GM18858 (cell line): ENCODE measurements around the gene ASB10.

Experiments used
- ATAC-seq: cut with Tn5 transposase; IDR thresholded peaks from one replicate; pipeline ENCODE4 v1.9.1; 2021; ENCODE audit not compliant: unreplicated experiment

Gene ASB10

GRCh38 chr7:151168003-151168786 lies 18.9 kb downstream of the ASB10 start:
- ATAC-seq, result no peak

- ATAC-seq, result no peak
Observed at GRCh38 chr7:151167197-151167961, 19.7 kb downstream of the ASB10 start, which contains the start of gene GBX1. TSS of gene GBX1 (minus strand) at chr7:151167694. CDS start at chr7:151167548, 146 bp downstream.

- no peak for ATAC-seq
Observed at GRCh38 chr7:151166629-151167196, 20.3 kb downstream of the ASB10 start.

- no peak for ATAC-seq
Observed at GRCh38 chr7:151161757-151162156, 25.3 kb downstream of the ASB10 start.

- no peak for ATAC-seq
Observed at GRCh38 chr7:151157645-151158329, 29.3 kb downstream of the ASB10 start.

GRCh38 chr7:151152643-151153513 lies 34.2 kb downstream of the ASB10 start:
- no peak for ATAC-seq

DNA sequence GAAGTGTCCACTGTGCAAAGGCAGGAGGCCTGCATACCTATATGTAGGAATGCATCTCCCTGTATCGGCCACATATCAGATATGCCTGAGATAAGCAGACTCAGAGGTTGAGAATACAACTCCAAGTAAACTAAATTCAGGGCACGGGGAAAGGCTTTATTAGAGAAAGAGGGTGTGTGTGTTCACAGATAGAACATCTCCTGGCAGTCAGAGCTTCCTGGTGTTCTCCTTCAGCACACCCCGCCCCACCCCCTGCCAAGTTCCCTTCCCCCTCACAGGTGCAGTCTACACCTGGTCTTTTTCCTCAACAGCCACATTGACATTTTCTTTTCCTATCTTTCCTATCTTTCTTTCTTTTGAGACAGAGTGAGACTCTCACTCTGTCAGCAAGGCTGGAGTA lies 36.7 kb downstream of the ASB10 start:
- no peak for ATAC-seq

DNA sequence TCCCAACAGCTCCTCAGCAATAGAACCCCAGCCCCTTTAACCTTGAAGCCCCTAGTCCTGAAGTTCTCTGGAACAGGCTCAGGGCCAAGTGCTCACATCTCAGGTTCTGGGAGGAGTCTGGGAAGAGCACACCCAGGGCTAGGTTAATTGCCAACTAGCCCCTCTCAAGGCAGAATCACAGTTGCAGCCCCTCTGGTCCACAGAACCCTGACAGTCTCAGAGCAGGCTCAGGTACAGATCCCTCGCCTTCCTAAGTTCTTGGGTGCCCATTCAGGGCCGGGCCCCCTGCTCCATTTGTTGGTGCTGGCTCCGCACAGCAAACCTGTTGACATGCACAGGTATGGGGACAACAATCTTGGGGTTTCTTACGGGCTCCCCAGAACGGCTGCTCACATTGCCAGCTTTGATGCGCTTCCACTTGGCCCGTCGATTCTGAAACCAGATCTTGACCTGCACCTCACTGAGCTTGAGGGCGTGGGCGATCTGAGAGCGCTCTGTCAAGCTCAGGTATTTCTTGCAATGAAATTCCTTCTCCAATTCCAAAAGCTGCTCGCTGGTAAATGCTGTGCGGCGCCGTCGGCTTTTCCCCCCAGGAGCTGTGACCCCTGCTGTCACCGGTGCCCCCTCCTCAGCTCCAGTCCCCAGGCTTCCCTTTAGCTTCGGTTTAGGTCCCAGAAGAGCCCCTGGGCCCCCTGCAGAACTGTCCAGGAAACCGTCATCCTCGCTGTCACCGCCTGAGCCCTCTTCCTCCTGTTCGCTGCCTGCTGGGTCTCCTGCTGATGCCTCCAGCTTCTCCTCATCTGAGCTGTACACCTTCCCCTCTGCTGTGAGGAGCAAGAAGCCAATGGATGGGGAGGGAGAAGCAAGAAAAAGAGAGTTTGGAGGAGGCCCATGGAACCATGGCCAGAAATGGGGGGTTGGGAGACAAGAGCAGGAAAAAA lies 38.5 kb downstream of the ASB10 start:
- ATAC-seq, result no peak

DNA sequence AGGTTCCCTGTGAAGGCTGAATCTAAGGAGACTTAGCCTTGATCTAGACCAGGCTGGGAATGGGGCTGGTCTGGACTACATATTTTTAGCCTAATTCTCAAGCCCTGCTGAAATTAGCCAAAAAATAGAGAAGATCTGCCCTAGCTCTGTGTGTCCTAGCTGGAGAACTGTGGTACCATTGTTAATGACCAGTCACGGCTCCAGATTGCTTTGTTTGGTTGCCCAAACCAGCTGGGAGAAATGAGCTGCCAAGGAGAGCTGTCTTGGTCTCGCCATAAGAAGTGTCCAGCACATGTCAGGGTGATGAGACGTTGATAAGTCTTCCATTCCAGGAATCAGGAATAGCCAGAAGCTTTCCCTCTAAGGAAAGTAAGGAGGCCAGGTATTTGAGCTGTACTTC lies 40.3 kb downstream of the ASB10 start:
- no peak for ATAC-seq

GRCh38 chr7:151144387-151144786 lies 42.7 kb downstream of the ASB10 start:
- no peak for ATAC-seq

DNA sequence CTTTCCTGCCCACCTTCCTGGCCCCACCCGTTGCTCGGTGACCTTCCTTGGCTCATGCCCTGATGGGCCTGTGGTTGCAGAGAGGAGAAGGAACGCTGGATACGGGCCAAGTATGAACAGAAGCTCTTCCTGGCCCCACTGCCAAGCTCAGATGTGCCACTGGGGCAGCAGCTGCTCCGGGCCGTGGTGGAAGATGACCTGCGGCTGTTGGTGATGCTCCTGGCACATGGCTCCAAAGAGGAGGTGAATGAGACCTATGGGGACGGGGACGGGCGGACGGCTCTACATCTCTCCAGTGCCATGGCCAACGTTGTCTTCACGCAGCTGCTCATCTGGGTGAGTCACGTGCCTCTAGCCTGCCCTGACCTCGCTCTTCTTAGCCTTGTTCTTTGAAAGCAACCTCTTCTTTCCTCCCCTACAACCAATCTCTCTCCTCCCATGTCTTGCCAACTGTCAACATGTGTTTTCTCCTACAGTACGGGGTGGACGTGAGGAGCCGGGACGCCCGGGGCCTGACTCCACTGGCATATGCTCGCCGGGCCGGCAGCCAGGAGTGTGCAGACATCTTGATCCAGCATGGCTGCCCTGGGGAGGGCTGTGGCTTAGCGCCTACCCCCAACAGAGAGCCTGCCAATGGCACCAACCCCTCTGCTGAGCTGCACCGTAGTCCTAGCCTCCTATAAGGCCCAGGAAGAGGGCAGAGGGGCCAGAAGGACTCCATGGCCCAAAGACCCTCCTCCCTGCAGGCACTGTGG lies 43.6 kb downstream of the ASB10 start:
- ATAC-seq, result no peak

DNA sequence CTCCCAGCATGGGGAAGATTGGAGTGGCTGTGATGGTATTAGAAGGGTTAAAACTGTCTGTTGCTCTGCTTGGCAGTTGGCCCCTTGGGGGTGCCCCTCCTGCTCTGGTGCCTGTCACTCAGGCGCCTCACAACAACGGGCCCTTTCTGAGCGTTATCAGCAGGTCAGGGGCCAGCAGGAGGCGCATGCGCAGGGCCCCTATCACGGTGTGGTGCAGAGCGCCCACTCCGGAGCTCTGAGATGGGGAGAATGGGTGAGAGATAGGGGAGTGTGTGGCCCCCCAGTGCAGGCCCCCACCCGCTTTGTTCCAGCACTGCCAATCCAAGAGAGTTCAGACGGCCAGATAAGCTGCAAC lies 44.4 kb downstream of the ASB10 start:
- ATAC-seq, result no peak

- ATAC-seq, result no peak
Observed at GRCh38 chr7:151141855-151142685, 45.0 kb downstream of the ASB10 start.

- no peak for ATAC-seq
Observed at GRCh38 chr7:151141311-151141854, 45.7 kb downstream of the ASB10 start.

DNA sequence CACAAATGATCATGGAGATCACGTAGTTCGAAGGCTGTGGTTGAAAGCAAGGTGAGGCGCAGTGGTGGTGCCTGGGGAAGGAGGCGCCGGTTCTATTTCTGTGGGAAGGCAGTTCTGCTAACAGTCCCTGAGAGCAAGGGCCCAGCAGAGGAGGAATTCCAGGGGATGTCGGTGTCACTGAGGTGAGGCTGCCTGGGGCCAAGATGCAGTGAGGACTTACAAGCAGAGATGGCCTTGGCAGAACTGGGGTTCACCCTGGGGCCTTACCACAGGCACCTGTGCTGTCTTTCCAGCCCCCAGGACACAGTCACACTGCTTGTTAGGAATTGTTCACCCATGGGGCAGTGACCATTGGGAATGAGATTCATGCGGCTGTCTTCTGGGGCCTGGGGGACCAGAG lies 46.2 kb downstream of the ASB10 start:
- no peak for ATAC-seq

DNA sequence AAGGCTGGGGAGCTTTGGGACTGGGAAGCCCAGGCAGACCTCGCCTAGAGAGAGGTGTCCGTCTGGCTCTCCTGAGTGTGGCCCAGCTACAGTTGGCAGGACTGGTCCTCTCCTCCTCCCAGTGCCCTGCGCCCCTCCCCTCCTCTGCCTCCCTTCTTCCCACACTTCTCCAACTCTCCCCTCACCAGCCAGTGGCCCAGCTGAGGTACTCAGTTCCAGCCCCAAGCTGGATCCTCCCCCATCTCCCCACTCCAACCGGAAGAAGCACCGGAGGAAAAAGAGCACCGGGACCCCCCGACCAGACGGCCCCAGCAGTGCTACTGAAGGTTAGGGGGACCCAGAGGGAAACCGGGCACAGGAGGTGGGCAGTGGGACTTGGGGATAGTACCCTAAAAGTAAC lies 47.3 kb downstream of the ASB10 start:
- no peak for ATAC-seq

- no peak for ATAC-seq
Observed at GRCh38 chr7:151139071-151139790, 47.8 kb downstream of the ASB10 start.
